Posterior cingulate gyrus (tissue), 11 donors: ENCODE measurements around the gene MRFAP1.

Source experiments
- DNase-seq, 10 donors: peaks; one replicate each; pipeline versions ENCODE4 v3.0.0 to v3.0.0-alpha.2; 2020 to 2021; ENCODE audit warnings: mixed read lengths in 3 of 10
- intact Hi-C: fragments of 100-400 bp; cut with DNase I; formaldehyde crosslinking; loops from one replicate; pipeline ENCODE4 v1.15.1; 2023

The MRFAP1 gene

DNA sequence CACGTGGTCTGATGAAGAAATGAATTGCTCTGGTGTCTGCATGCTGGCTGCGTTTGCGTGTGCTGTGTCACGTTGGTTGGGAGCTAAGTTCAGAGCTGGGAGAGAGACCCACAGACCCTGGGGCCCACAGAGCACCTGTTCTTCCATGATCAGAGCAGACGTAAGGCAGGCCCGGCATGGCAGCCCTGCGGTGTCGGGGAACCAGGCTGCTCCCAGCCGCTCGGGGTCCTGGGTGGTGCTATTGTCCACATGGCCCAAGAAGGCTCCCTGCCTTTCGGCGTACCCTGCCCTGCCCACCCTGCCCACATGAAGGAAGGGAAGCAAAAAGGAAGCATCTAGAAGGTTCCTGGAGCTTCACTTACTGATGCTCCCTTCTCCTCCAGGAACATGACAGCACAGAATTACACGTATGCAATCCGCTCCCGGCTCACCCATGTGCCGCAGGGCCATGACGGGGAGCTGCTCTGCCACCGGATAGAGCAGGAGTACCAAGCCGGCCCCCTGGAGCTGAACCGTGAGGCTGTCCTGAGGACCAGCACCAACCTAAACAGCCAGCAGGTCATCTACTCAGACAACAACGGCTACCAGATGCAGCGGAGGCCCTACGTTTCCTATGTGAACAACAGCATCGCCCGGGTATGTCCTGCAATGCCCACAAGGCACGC, 30.9 kb upstream of the MRFAP1 start:
- peak in 2 of 10 donors; percentile 64 to 67 for DNase-seq
- intact Hi-C loops: no loop called here

DNA sequence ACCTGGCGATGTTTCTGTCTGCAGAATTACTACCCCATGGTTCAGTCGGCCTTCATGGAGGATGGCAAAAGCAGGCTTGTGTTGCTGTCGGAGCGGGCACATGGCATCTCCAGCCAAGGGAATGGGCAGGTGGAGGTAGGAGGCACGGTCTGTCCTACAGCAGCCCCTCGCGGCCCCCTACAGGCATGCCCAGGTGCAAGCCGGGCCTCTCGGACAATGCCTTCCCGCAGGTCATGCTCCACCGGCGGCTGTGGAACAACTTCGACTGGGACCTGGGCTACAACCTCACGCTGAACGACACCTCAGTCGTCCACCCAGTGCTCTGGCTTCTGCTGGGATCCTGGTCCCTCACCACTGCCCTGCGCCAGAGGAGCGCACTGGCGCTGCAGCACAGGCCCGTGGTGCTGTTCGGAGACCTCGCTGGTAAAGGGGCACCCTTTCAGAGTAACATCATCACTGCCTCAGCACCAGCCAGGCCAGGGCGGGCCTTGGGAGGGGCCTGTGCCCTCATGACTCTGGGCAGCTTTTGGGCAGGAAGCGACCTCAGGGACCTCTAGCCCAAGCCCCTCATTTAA, 29.5 kb upstream of the MRFAP1 start:
- peak in 2 of 10 donors; percentile 37 to 70 for DNase-seq
- intact Hi-C loops: no loop called here

DNA sequence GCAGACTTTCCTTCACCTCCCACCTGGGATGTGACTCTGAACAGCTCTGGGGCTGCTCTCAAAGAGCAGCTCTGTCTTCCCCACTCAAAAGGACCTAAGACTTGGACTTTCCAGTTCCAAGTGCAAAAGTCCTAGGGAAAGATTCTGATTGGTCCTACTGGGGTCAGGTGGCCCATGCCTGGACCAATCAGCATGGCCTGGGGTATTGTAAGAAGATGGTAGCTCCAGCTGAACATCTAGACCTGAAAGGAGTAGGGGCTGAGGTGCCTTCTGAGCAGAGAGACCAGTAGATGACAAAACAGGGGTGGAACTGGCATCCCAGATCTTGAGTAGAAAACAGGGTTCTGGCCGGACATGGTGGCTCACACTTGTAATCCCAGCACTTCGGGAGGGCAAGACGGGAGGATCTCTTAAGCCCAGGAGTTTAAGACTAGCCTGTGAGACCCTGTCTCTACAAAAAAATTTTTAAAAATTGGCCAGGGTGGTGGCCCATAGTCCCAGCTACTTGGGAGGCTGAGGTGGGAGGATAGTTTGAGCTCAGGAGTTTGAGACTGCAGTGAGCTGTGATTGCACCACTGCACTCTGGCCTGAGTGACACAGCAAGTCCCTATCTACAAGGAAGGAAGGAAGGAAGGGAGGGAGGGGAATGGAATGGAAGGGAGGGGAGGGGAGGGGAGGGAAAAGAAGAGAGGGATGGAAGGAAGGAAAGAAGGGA, 27.4 kb upstream of the MRFAP1 start:
- DNase-seq: peak in 2 of 10 donors; percentile 8 to 16
- intact Hi-C loops: no loop called here

DNA sequence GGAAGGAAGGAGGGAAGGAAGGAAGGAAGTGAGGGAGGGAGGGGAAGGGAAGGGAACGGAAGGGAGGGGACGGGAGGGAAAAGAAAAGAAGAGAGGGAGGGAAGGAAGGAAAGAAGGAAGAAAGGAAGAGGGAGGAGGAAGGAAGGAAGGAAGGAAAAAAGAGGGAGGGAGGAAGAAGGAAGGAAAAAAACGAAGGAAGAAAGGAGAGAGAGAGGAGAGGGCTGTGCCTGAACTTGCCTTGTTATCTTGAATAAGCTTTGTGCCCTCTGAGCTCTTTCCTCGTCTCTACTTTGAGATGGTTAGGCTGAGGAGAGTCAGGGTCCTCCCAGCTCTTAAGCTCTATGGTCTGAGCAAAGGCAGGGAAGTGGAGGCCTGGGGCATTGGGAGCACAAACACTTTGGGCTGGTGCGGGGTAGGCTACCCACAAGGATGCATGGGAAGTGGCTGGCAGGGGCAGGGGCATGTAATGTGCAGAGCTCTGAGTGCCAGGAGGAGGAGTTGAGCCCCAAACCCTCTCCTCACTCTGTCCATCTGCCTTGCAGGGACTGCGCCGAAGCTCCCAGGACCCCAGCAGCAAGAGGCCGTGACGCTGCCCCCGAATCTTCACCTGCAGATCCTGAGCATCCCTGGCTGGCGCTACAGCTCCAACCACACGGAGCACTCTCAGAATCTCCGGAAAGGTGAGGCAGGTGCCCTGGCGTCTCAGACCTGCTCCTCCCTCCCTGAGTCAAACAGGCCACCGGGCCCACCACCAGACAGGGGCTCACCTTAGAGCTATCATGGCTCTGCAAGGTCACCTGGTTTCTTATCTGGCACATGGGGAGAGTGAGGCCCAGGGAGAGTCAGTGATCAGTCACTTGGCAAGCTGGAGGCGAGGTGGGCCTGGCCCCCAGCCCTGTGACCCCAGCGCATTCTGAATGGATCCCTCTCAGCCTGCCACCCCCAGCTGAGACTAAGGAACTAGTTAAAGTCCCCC, 26.5 kb upstream of the MRFAP1 start:
- intact Hi-C loops: no loop called here
- DNase-seq: peak in 3 of 10 donors; percentile 13 to 74 (median 65)

DNA sequence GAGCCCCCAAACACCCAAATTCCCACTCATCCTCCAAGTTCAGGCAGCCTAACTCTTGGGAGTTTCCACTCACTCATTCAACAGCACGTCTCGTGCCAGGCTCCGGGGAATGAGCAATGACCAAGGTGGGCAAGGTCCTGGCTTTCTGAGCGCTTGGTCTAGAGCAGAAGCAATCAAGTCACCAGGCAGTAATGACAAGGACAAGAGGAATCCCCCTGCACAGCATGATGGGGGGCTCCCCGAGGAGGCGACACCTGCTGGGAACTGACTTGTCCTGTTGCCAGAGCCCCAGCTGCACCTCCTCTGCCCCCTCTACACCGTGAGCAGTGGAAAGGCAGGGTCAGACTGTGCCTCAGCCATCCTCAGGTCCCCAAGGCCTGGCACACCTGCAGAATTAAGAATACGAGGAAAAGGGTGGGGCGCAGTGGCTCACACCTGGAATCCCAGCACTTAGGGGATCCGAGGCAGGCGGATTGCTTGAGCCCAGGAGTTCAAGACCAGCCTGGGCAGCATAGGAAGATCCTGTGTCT, 25.7 kb upstream of the MRFAP1 start:
- intact Hi-C loops: no loop called here

DNA sequence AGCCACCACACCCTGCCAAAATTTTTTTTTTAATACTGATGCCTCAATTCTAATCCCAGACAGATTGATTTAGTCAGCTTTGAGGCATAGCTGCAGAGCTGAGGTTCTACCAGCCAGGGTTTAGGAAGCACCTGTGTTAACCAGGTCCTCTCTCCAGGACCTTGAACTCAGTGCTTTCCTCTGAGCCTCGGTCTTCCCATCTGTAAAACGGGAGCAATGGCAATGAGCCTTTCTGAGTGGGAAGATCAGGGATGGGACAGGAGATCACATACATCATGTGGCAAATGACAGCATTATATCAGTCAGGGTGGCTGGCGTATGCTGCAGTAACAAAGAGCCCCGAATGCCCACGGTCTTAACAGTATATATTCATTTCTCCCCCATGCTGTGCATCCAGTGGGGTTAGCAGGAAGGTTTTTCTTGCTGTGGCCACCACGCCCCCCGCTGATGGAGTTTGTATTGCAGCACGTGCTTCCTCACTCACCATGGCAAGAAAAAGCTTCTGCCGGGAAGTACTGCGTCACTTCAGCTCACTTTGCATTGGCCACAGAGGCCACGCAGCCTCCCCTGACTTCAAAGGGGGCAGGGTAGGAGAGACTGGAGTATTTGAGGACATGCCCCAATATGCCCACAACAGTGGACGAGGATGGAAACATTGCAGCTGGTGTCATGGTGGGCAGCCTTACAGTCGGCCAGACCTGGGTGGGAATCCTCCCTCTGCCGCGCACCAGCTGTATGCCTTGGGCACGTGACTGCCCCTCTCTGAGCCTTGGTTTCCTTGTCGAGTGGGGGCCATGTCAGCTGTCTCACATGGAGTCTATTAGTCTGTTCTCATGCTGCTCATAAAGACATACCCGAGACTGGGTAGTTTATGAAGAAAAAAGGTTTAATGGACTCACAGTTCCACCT, 24.1 kb upstream of the MRFAP1 start:
- peak in 3 of 10 donors; percentile 9 to 74 (median 31) for DNase-seq
- intact Hi-C loops: no loop called here

More for the DNA sequence above, 25.7 kb upstream of the MRFAP1 start:
- DNase-seq: peak in 3 of 10 donors; percentile 52 to 64 (median 63)

DNA sequence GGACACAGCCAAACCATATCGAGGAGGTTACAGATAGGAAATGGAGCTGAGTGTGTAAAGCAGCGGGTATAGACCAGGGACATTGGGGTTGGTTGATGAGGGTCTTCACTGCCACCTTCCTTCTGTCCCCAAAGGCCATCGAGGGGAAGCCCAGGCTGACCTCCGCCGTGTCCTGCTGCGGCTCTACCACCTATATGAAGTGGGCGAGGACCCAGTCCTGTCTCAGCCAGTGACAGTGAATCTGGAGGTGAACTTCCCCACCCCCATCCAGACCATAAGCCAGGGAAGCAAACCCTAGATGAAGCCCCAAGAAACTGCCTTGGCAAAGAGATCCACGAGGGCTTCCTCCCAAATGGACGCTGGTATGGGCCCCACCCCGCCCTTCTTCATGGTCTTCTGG, 23.2 kb upstream of the MRFAP1 start:
- peak in 3 of 10 donors; percentile 9 to 37 (median 15) for DNase-seq
- intact Hi-C loops: no loop called here

DNA sequence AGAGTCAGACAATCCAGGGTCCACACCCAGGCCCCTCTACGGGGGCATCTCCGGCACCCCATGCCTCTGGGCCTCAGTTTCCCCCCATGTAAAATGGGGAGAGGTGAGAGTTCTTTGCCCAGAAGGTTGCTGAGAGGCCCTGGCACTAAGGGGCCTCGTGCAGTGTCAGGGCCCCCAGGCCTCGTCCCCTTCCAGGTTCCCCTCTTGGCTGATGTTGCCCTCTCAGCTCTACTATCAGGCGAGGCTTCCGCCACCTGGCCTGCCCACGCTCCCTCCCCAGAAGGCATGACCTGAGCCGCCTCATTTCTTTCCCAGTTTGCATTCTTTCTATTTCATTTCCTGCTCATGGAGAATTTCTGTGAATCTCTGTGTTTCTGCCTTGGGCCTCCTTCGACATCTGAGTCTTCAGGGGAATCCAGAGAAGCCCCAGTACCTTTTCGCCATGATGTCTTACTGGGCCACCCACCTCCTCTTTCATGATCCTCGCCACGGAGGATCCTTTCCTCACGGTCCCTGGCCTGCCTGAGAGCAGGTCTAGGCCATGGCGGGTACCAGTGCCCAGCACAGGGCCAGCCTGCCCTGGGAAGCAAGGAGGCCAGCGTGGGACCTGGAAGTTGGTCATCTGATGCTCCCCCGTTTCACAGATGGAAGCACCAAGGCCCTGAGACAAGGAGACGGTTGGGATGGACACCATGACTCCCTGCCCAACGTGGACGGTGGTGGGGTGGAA, 21.9 kb upstream of the MRFAP1 start:
- intact Hi-C loops: no loop called here
- peak in 4 of 10 donors; percentile 14 to 74 (median 42) for DNase-seq

DNA sequence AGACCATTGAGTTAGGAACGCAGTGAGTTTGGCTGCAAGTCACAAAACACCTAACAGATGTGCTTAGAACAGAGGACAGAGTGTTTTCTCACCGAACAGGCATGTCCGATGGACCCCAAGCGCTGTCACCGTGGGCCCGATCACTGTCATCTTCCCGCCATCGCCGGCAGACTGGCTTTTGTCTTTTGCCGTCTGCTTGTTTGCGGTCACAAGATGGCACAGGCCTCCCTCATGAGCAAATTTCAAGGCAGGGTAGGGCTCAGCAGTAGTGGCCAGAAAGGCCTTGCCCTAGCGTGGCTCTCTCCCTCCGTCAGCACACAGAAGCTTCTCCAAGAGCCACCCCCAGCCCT, 21.4 kb upstream of the MRFAP1 start:
- peak in 2 of 10 donors; percentile 47 to 76 for DNase-seq
- intact Hi-C loops: no loop called here

DNA sequence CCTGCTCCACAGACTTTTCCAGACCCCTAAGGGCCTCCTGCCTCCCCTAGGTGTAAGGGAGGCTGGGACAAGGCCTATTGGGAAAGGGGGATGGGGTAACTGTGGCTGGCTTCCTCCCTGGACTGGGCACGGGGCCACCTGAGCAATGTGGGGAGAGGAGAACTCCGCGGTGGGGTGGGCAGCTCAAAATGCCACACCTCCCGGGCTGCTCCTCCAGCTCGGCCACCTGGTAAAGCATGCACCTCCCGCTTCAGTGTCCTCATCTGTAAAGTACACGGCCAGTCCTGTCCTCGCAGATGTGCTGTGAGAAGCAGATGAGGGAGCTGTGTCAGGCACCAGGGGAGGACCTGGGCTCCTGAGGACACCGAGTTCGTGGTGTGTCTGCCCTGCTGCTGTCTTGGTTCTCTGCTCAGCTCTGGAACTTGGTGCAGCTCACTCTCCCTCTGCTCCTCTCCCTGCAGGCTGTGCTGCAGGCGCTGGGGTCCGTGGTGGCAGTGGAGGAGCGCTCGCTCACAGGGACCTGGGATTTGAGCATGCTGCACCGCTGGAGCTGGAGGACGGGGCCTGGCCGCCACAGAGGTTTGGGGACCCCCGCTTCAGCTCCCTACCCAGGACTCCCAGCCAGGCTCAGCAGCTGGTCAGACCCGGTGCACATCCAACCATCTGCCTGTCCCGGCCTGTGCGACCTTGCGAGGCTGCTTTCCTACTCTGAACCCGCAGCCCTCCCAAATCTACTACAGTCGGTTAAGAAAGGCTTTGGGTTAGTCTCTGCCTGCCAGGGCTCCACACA, 20.8 kb upstream of the MRFAP1 start:
- intact Hi-C loops: no loop called here
- peak in 3 of 10 donors; percentile 19 to 70 (median 59) for DNase-seq

DNA sequence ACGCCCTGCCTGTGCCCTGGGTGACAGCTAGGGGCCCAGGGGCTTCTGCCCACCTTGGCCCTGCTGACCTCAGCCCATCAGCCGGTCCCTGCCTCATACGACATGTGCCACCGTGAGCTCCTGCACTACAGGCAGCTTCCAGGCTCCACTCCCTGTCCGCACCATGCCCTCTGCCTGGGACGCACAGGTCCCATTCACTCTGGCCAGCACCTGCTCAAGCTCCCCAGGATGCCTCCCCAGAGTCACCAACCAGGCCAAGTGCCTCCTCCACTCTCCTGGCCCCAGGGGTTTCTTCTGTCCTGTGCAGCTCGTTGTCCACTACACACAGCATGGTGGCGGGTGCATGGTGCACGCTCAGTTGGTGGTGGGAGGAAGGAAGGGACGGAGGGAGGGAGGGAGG, 20.2 kb upstream of the MRFAP1 start:
- intact Hi-C loops: no loop called here
- DNase-seq: peak in 2 of 10 donors; percentile 39 to 81

DNA sequence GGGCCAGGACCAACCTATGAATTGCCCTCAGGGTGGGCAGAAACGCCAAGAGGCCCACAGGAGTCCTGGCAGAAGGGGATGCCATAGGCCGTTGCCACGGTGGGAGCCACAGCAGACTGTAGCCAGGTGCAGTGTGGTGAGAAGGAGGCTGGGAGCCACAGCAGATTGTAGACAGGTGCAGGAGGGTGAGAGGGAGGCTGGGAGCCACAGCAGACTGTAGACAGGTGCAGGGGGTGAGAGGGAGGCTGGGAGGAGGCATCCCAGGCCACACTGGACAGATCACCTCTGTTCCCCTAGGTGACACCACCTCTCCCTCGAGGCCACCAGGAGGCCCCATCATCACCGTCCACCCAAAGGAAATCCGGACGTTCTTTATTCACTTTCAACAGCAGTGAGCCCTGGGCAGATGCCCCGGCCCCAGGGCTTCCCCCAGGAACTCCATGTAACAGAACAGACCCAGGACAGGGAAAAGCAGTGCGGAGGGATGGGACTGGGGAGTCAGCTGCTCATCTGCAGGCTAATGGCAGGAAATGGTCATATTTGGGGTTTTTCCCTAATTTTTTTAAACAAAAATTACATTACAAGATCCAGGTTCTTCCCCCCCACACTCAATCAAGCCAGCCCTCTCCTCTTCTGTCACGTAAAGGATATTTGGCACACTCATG, 19.5 kb upstream of the MRFAP1 start:
- peak in 2 of 10 donors; percentile 24 to 71 for DNase-seq
- intact Hi-C loops: no loop called here

DNA sequence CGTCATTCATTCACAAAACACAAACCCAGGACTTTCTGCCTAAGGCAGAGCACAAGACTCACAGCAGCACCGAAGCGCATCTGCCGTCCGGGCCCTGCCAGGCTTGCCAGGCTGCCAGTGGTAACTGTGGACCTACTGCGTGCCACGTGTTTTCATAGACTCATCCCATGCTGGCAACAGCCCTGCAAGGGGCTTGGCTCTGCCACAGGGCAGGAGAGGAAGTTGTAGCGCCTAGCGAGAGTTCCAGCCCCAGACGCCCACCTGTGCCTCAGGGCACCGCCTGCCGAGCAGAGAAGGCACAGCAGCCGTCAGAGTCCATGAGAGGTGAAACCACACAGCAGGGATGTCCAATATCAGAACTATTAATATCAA, 18.9 kb upstream of the MRFAP1 start:
- intact Hi-C loops: no loop called here
- DNase-seq: peak in 3 of 10 donors; percentile 20 to 52 (median 50)

DNA sequence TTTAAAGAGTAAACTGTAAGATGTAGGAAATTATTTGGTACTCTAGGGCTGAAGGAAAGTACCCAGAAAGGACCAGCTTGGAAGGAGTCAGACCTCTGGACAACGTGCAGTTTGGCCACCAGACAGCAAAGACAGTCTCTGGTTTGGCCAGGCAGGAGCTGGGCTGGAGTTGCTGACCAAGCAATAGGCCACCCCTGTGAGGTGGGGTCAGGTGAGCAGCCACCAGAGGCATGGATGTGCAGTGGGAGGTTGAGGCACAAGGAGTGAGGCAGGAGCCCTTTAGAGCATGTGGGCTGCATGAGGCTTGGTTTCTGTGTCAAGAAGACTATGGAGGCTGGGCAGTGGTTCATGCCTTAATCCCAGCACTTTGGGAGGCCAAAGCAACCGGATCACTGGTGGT, 17.7 kb upstream of the MRFAP1 start:
- intact Hi-C loops: no loop called here
- peak in 3 of 10 donors; percentile 7 to 39 (median 9) for DNase-seq

DNA sequence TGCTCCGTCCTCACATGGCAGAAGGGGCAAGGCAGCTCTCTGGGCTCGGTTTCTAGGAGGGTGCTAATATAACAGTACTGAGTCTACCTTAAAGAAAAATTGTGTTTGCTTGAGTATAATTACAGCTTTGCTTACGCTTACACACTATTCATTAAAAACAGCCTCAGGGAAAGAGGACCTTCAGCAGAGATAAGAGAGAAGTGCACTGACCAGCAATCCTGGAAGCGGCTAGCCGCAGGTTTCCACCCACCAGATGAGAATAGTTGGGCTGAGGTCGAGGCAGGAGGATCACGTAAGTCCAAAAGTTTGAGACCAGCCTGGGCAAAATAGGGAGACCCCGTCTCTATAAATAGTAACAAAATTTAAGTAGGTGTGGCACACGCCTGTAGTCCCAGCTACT, 15.2 kb upstream of the MRFAP1 start:
- intact Hi-C loops: no loop called here
- DNase-seq: no peak

DNA sequence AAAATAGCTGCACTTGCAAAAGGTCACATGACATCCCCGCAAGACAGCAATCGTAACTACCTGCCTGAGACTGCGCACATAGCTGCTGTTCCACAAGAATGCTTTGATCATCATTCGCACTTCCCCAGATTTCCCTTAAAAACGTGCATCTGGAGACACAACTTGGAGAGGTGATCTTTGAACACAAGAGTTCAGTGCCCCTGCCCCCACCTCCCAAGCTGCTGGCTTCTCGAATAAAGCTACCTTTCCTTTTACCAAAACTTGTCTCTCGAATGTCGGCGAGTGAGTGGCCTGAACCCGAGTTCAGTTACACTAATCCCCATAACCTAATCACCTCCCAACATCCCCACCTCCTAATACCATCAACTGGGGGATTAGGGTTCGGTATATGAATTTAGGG, 14.4 kb upstream of the MRFAP1 start:
- intact Hi-C loops: no loop called here
- DNase-seq: peak in 2 of 10 donors; percentile 21 to 53

DNA sequence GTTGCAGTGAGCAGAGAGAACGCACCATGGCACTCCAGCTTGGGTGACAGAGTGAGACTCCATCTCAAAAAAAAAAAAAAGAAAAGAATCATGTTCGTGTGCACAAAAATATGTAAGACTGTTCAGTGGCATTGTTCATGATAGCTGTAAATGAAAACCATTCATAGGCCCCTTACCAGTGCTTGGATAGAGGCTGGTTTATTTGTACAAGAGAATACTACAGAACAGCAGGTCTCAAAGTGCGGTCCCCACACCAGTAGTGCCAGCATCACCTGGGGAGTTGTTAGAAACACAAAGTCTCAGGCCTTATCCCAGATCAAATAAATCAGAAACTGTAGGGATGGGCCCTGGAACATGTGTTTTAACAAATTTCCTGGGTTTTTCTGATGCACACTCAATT, 12.7 kb upstream of the MRFAP1 start:
- DNase-seq: peak in 1 of 10 donors; percentile 44
- intact Hi-C loops: no loop called here
